Prostate gland (tissue), 2 donors: Measurements from ENCODE around the gene PCED1A.

ENCODE experiments used
- POLR2A ChIP-seq: fragments of 450-650 bp; IDR thresholded peaks from one replicate; pipeline ENCODE4 v1.6.1; 2016; ENCODE audit warnings: antibody characterized with exemption, mild to moderate bottlenecking
- TF ChIP-seq, protein P1 (sequence below), 4 experiments: fragments of 200-600 bp in 2 of 4; fragments of 450-650 bp in 2 of 4; sonication (generic) in 2 of 4; IDR thresholded peaks; 1 replicate in 3 of 4; 2 replicates in 1 of 4; pipeline ENCODE4 v1.5.1; 2016 to 2019; ENCODE audit warnings: antibody characterized with exemption in 4 of 4, mild to moderate bottlenecking in 2 of 4, moderate library complexity in 2 of 4

DNA sequence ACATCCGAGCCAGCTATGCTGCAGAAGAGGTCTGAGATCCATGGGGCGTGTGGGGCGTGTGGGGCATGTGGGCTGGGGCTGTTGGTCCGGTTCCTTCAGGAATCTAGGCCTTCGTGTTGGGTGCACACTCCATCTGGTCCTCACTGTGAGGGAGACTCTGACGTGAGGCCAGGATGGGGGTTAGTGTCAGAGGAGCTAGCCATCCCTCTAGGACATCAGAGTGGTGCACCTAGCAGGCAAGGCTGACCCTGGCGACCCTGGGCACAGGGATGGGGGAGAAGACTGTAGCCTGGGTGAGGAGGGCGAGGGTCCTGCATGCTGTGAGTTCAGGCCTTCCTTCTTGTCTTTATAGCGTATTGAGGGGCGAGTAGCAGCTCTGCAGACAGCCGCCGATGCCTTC, 24.2 kb upstream of the PCED1A start:
- TF ChIP-seq, protein P1, sequence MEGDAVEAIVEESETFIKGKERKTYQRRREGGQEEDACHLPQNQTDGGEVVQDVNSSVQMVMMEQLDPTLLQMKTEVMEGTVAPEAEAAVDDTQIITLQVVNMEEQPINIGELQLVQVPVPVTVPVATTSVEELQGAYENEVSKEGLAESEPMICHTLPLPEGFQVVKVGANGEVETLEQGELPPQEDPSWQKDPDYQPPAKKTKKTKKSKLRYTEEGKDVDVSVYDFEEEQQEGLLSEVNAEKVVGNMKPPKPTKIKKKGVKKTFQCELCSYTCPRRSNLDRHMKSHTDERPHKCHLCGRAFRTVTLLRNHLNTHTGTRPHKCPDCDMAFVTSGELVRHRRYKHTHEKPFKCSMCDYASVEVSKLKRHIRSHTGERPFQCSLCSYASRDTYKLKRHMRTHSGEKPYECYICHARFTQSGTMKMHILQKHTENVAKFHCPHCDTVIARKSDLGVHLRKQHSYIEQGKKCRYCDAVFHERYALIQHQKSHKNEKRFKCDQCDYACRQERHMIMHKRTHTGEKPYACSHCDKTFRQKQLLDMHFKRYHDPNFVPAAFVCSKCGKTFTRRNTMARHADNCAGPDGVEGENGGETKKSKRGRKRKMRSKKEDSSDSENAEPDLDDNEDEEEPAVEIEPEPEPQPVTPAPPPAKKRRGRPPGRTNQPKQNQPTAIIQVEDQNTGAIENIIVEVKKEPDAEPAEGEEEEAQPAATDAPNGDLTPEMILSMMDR (IDR thresholded peaks at IDR 0.05), result no peak
- TF ChIP-seq POLR2A, result no peak
